GM23338 (cell line): ENCODE measurements around the gene LMBR1.

ENCODE experiments used
- CREB1 ChIP-seq: fragments of 250-450 bp; sonication (Bioruptor Pico); IDR thresholded peaks from 2 replicates; pipeline ENCODE4 v1.5.0; 2020; ENCODE audit warnings: low read depth, mild to moderate bottlenecking, moderate library complexity
- EZH2 ChIP-seq: fragments of 200-600 bp; sonication (generic); IDR thresholded peaks from one replicate; pipeline ENCODE4 v1.8.0; 2017; ENCODE audit warnings: antibody characterized with exemption, mild to moderate bottlenecking, low read depth; ENCODE audit not compliant: unreplicated experiment
- EZH2phosphoT487 ChIP-seq: fragments of 200-600 bp; sonication (generic); IDR thresholded peaks from one replicate; pipeline ENCODE4 v1.8.1; 2018; ENCODE audit warnings: antibody characterized with exemption; ENCODE audit not compliant: unreplicated experiment
- JUNB ChIP-seq: IDR thresholded peaks from one replicate; pipeline ENCODE4 v1.6.1; 2016; ENCODE audit warnings: antibody characterized with exemption; ENCODE audit not compliant: unreplicated experiment
- NANOG ChIP-seq: IDR thresholded peaks from 2 replicates; pipeline ENCODE4 v1.6.1; 2016; ENCODE audit warnings: antibody characterized with exemption, borderline replicate concordance
- POLR2AphosphoS5 ChIP-seq: IDR thresholded peaks from 2 replicates; pipeline ENCODE4 v1.6.1; 2016; ENCODE audit warnings: antibody characterized with exemption, low read depth
- STAT1 ChIP-seq: IDR thresholded peaks from one replicate; pipeline ENCODE4 v1.6.1; 2016; ENCODE audit warnings: antibody characterized with exemption; ENCODE audit not compliant: unreplicated experiment
- ZNF114 ChIP-seq: fragments of 250-450 bp; sonication (Bioruptor Pico); IDR thresholded peaks from 2 replicates; pipeline ENCODE4 v1.5.0; 2020; ENCODE audit warnings: mild to moderate bottlenecking, moderate library complexity
- ZNF331 ChIP-seq: fragments of 250-450 bp; sonication (Bioruptor Pico); IDR thresholded peaks from 2 replicates; pipeline ENCODE4 v1.5.0; 2020; ENCODE audit warnings: low read depth, mild to moderate bottlenecking, moderate library complexity
- ZNF462 ChIP-seq: fragments of 250-450 bp; sonication (Bioruptor Pico); IDR thresholded peaks from 2 replicates; pipeline ENCODE4 v1.5.0; 2020; ENCODE audit warnings: mild to moderate bottlenecking, moderate library complexity
- TF ChIP-seq, protein P1 (sequence below): IDR thresholded peaks from one replicate; pipeline ENCODE4 v1.6.1; 2018; ENCODE audit warnings: antibody characterized with exemption; ENCODE audit not compliant: unreplicated experiment
- TF ChIP-seq, protein P2 (sequence below), 2 experiments: fragments of 200-600 bp in 1 of 2; sonication (generic) in 1 of 2; conservative IDR thresholded peaks; 2 replicates each; pipeline versions ENCODE4 v1.5.1 to v1.6.1; 2016 to 2017; ENCODE audit warnings: antibody characterized with exemption in 2 of 2, low read depth in 2 of 2, mild to moderate bottlenecking in 2 of 2, moderate library complexity in 1 of 2
- TF ChIP-seq, protein P3 (sequence below): IDR thresholded peaks from 2 replicates; pipeline ENCODE4 v1.6.1; 2016; ENCODE audit warnings: antibody characterized with exemption

DNA sequence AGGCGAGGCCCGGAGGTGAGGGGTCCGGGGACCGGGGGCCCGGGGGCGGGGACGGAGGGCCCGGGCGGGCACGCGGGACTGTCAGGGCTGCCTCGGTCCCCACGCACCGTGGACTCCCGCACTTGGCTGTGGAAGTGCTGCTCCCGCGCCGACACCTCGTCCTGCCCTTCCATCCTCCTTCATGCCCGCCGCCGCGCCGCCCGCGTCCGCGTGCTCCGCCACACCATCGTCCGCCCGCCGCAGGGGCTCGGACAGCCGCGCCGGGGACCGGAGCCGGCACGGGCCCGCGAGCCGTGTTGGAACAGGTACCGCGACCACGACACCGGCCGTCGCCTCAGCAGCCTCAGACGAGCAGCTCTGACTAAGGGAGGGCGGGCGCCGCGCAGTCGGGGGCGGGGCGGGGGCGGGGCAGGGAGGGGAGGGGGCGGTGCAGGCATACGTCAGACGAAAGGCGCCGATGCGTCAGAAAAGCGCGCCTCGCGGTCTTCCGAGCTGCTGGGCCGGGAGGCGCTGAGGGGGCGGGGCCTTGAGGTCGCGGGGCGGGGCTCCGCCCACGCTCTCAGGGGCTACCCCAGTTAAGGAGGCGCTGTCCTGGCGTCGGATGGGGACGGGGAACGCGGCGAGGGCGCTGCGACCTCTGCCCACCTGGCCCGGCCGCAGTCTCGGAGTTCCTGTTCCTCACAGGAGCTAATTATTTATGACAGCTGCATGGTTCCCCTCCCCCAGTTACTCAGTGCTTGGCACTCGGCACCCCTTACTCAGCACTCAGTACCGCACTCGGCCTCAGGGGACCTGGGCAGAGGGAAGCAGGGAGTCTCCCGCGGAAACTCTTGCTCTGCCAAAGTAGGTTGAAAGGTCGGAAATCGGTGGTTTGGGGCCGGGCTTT lies at the start of gene LMBR1:
- TF ChIP-seq, protein P1, sequence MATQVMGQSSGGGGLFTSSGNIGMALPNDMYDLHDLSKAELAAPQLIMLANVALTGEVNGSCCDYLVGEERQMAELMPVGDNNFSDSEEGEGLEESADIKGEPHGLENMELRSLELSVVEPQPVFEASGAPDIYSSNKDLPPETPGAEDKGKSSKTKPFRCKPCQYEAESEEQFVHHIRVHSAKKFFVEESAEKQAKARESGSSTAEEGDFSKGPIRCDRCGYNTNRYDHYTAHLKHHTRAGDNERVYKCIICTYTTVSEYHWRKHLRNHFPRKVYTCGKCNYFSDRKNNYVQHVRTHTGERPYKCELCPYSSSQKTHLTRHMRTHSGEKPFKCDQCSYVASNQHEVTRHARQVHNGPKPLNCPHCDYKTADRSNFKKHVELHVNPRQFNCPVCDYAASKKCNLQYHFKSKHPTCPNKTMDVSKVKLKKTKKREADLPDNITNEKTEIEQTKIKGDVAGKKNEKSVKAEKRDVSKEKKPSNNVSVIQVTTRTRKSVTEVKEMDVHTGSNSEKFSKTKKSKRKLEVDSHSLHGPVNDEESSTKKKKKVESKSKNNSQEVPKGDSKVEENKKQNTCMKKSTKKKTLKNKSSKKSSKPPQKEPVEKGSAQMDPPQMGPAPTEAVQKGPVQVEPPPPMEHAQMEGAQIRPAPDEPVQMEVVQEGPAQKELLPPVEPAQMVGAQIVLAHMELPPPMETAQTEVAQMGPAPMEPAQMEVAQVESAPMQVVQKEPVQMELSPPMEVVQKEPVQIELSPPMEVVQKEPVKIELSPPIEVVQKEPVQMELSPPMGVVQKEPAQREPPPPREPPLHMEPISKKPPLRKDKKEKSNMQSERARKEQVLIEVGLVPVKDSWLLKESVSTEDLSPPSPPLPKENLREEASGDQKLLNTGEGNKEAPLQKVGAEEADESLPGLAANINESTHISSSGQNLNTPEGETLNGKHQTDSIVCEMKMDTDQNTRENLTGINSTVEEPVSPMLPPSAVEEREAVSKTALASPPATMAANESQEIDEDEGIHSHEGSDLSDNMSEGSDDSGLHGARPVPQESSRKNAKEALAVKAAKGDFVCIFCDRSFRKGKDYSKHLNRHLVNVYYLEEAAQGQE = no peak
- TF ChIP-seq, protein P2, sequence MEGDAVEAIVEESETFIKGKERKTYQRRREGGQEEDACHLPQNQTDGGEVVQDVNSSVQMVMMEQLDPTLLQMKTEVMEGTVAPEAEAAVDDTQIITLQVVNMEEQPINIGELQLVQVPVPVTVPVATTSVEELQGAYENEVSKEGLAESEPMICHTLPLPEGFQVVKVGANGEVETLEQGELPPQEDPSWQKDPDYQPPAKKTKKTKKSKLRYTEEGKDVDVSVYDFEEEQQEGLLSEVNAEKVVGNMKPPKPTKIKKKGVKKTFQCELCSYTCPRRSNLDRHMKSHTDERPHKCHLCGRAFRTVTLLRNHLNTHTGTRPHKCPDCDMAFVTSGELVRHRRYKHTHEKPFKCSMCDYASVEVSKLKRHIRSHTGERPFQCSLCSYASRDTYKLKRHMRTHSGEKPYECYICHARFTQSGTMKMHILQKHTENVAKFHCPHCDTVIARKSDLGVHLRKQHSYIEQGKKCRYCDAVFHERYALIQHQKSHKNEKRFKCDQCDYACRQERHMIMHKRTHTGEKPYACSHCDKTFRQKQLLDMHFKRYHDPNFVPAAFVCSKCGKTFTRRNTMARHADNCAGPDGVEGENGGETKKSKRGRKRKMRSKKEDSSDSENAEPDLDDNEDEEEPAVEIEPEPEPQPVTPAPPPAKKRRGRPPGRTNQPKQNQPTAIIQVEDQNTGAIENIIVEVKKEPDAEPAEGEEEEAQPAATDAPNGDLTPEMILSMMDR (conservative IDR thresholded peaks at IDR 0.05; ENCODE audit: low read depth in 2 of 2) = peak; percentile 19 to 41
- TF ChIP-seq, protein P3, sequence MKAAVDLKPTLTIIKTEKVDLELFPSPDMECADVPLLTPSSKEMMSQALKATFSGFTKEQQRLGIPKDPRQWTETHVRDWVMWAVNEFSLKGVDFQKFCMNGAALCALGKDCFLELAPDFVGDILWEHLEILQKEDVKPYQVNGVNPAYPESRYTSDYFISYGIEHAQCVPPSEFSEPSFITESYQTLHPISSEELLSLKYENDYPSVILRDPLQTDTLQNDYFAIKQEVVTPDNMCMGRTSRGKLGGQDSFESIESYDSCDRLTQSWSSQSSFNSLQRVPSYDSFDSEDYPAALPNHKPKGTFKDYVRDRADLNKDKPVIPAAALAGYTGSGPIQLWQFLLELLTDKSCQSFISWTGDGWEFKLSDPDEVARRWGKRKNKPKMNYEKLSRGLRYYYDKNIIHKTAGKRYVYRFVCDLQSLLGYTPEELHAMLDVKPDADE = peak; percentile 46; the same call in 1 of the 2 replicates
- TF ChIP-seq POLR2AphosphoS5 = peak; percentile 91
- TF ChIP-seq JUNB = no peak
- TF ChIP-seq ZNF331 (CRISPR knock-in tag) = no peak
- TF ChIP-seq EZH2phosphoT487 = no peak
- TF ChIP-seq EZH2 = no peak
- no peak for TF ChIP-seq NANOG
- peak; percentile 96 for TF ChIP-seq CREB1
- TF ChIP-seq ZNF462 (CRISPR knock-in tag) = no peak
- TF ChIP-seq STAT1 = no peak
- no peak for TF ChIP-seq ZNF114
